Effector memory CD4-positive, alpha-beta T cell (primary cell): ENCODE measurements around the gene TSBP1.
"Not testable (repeated sequence)": the region's sequence is repeated elsewhere in the genome, so short reads cannot be mapped to it uniquely, and the experiment has no call there.

Source experiments
- DNase-seq, 3 donors: peaks; one replicate each; pipeline ENCODE4 v3.0.0-alpha.2; 2020
- H3K27ac ChIP-seq: 2 replicates; pipeline ENCODE4 v1.7.0; 2013; ENCODE audit warnings: mild to moderate bottlenecking, low read length, moderate library complexity; ENCODE audit not compliant: insufficient read depth, poor library complexity, severe bottlenecking
- H3K27me3 ChIP-seq: replicated peaks from 2 replicates; pipeline ENCODE4 v1.7.0; 2013; ENCODE audit warnings: mild to moderate bottlenecking, low read length; ENCODE audit not compliant: insufficient read depth, control insufficient read depth, poor library complexity, severe bottlenecking
- H3K36me3 ChIP-seq: 2 replicates; pipeline ENCODE4 v1.7.0; 2013; ENCODE audit warnings: mild to moderate bottlenecking, low read length, moderate library complexity; ENCODE audit not compliant: control insufficient read depth, insufficient read depth
- H3K4me1 ChIP-seq: 2 replicates; pipeline ENCODE4 v1.7.0; 2013; ENCODE audit warnings: low read length, mild to moderate bottlenecking; ENCODE audit not compliant: control insufficient read depth, insufficient read depth, poor library complexity, severe bottlenecking
- H3K4me3 ChIP-seq: 2 replicates; pipeline ENCODE4 v1.7.0; 2013; ENCODE audit warnings: low read length, low read depth, mild to moderate bottlenecking; ENCODE audit not compliant: insufficient read depth, poor library complexity, severe bottlenecking
- H3K9me3 ChIP-seq: 2 replicates; pipeline ENCODE4 v1.7.0; 2013; ENCODE audit warnings: mild to moderate bottlenecking, low read length, moderate library complexity; ENCODE audit not compliant: control insufficient read depth

Gene TSBP1

DNA sequence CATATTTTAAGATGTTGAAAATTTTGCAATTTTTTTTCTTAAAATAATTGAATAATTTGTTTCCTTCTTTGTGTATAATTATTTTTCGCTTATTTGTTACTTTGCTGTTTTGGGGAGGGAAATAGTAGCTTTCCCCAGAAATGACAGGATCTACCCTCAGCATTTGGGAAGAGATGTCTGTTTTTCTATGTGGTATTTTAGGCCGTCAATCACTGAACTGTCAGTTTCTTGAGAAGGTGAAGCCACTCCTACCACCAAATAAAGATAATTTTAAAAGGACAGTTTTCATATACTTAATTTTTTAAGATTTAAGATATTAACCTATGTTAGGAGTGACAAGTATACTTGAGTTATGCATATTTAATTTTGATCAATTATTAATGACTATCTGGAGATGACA, 31.5 kb downstream of the TSBP1 start:
- DNase-seq, result no peak
- H3K36me3 ChIP-seq, result no peaks in the 10 kb centered on the region
- H3K27me3 ChIP-seq, result no peaks in the 10 kb centered on the region
- no peak overlapping the region for H3K4me3 ChIP-seq
- no peaks in the 10 kb centered on the region for H3K4me1 ChIP-seq
- H3K9me3 ChIP-seq, result no peaks in the 10 kb centered on the region
- no peak overlapping the region for H3K27ac ChIP-seq

DNA sequence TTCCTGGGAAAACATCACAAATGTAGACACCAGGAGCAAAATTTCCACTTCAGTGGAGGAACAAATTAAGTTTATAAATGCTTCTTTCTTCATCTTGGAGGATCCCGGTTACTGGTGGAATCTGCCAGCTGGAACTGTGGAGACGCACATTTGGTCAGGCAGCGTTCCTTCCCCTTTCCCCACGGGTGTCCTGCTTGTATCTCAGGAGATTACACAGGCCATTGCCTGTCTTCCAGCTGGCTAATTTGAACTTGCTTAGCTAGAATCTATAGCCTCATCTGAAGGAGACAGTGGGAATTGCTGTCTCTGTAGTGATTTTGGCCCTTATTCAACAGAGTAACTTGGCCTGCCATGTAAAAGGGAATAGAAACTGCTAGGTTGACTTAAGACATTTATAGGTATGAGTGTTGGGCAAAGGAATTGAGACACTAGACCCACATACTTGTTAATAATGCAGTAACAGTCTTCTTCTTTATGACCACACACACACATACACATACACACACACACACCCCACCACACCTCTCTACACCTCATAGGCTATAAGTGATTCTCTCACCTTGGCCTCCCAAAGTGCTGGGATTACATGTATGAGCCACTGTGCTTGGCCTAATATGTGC, 34.4 kb downstream of the TSBP1 start:
- no peak for DNase-seq
- Histone ChIP-seq H3K9me3 (no peaks in the 10 kb centered on the region), H3K4me1 (no peaks in the 10 kb centered on the region), H3K36me3 (no peaks in the 10 kb centered on the region), H3K27ac (no peak overlapping the region), H3K27me3 (no peaks in the 10 kb centered on the region), H3K4me3 (no peak overlapping the region)

DNA sequence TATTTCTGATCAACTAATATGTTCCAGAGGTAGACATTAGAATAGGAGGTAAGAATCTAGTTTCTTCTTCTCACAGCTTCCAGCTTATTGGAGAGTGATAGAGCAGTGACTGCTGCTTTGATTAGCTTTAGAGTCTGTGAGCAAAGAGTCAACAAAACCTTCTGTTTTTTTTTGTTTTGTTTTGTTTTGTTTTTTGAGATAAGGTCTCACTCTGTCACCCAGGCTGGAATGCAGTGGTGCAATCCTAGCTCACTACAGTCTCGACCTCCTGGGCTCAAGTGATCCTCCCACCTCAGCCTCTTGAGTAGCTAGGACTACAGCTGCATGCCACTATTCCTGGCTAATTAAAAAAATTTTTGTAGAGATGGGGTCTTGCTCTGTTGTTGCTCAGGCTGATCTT, 39.3 kb downstream of the TSBP1 start:
- H3K36me3 ChIP-seq, result no peaks in the 10 kb centered on the region

DNA sequence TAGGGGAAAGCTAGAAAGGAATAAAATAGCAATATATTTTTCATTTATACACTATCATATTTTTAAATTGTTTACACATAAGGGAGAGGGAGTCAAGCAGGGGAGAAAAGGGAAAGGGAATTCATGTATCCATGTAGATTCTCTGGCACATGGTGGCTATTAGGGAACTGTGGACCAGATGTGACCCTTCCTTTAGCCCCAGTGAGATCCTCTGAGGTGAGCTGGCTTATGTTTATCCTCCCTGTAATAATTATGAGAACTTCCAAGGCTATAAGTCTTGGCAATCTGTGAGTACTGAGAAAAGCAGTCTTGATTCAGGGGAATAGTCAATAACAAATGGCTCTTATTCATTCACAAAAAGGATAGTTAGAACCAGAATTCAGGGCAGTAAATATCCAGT, 42.6 kb downstream of the TSBP1 start:
- Histone ChIP-seq H3K4me3 (no peak overlapping the region), H3K4me1 (no peaks in the 10 kb centered on the region), H3K9me3 (no peaks in the 10 kb centered on the region), H3K36me3 (no peaks in the 10 kb centered on the region), H3K27me3 (no peaks in the 10 kb centered on the region), H3K27ac (no peak overlapping the region)
- no peak for DNase-seq

More for the DNA sequence above, 39.3 kb downstream of the TSBP1 start:
- Histone ChIP-seq H3K4me3 (no peak overlapping the region), H3K9me3 (no peaks in the 10 kb centered on the region), H3K27me3 (no peaks in the 10 kb centered on the region), H3K4me1 (no peaks in the 10 kb centered on the region), H3K27ac (no peak overlapping the region)
- no peak for DNase-seq

DNA sequence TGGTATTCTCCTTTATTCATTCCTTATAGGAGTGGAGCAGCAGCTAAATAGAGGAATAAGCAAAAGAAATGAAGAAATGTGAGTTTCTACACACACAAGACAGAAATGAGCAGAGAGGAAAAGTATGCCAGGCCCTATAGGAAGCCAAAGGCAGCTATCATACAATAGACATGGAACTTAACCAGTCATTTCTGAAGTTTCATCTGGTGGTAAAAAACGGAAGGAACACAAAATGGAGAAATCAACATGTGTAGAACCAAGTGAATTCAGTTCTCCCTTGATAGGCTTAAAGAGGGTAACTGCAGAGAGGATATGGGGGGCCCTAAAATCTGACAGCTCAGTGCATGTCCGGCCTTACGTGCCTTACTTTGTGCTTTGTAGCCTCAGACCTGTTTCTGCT, 44.6 kb downstream of the TSBP1 start:
- DNase-seq, result no peak
- Histone ChIP-seq H3K27ac (no peak overlapping the region), H3K36me3 (no peaks in the 10 kb centered on the region), H3K4me1 (no peaks in the 10 kb centered on the region), H3K4me3 (no peak overlapping the region), H3K9me3 (no peaks in the 10 kb centered on the region), H3K27me3 (no peaks in the 10 kb centered on the region)

DNA sequence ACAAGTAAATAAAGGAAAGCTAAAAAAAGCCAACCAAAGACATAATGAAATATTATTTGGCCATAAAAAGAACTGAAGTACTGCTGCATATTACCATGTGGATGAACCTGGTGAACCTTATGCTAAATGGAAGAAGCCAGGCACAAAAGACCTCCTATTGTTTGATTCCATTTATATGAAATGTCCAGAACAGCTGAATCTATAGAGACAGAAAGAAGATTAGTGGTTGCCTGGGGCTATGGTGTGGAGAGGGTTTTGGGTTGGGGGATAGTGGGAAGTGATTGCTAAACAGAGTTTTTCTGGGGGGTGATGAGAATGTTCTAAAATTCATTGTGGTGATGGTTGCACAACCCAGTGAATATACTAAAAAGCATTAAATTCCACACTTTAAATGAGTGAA, 53.2 kb downstream of the TSBP1 start:
- H3K4me3 ChIP-seq, result no peak overlapping the region
- no peak overlapping the region for H3K27ac ChIP-seq
- no peaks in the 10 kb centered on the region for H3K36me3 ChIP-seq
- no peak for DNase-seq
- no peaks in the 10 kb centered on the region for H3K27me3 ChIP-seq
- H3K4me1 ChIP-seq, result no peaks in the 10 kb centered on the region
- H3K9me3 ChIP-seq, result no peaks in the 10 kb centered on the region

DNA sequence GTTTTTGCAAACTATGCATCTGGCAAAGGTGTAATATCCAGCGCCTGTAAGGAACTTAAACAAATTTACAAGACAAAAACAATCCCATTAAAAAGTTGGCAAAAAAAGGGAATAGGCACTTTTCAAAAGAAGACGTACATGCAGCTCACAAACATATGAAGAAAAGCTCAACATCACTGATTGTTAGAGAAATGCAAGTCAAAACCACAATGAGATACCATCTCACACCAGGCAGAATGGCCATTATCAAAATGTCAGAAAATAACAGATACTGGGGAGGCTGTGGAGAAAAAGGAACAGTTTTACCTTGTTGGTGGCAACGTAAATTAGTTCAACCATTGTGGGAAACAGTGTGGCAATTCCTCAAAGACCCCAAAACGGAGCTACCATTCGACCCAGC, 54.2 kb downstream of the TSBP1 start:
- H3K36me3 ChIP-seq, result no peaks in the 10 kb centered on the region
- no peaks in the 10 kb centered on the region for H3K27me3 ChIP-seq
- no peak overlapping the region for H3K4me3 ChIP-seq
- no peak for DNase-seq
- H3K4me1 ChIP-seq, result no peaks in the 10 kb centered on the region
- H3K27ac ChIP-seq, result no peak overlapping the region
- H3K9me3 ChIP-seq, result no peaks in the 10 kb centered on the region

DNA sequence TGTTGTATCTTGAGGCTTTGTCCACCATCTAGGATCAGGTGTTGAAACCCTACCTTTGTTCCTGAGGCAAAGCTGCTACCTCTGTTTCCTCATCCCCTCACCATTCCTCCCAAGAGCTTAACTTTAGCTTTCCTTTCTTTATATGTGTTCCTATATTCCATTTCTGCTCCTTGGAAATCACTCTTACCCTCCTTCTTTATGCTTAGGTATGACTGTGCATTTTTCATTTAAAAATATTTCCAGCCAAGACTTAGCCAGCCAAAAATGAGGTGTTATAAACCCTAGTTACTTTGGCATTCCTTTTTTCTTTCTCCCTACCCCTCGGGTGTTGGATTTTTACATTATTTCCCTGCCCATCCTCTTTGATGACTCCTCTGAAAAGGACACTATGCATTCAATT, 57.7 kb downstream of the TSBP1 start:
- no peak overlapping the region for H3K4me3 ChIP-seq
- H3K36me3 ChIP-seq, result no peaks in the 10 kb centered on the region
- DNase-seq, result no peak
- no peaks in the 10 kb centered on the region for H3K27me3 ChIP-seq
- no peaks in the 10 kb centered on the region for H3K9me3 ChIP-seq
- H3K27ac ChIP-seq, result no peak overlapping the region
- no peaks in the 10 kb centered on the region for H3K4me1 ChIP-seq

DNA sequence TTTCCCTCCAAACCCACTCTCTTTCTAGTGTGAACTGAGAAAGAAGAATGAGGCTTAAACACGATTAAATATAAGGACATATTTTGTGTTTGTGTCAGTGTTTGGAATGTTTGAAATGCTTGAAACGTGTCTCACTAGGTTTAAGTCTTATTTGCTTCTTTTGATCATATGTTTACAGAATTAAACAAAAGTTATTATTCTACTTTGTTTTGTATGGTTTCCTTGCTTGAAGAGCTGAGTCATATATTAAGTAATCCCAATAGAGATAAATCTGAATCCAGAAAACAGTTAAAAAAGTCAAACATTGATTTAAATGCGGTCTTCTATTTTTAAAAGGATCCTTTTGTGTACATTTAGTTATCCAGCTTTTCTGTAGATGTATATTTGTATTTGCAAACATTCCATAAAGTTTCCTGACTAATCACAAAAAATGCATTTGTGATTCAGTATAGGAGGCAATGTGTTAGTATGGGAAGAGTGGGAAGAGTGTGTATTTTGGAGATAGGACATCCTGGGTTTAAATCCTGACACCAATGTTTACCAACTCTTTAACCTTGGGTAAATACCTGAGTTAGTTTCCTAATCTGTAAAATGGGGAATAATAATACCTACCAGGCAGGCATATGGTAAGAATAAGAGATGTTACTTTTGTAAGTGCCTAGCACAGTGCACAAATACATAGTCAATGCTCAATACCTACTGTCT, 72.9 kb downstream of the TSBP1 start:
- Histone ChIP-seq H3K27me3 (peaks cover 3% of the 10 kb centered on the region), H3K27ac (no peak overlapping the region), H3K4me3 (no peak overlapping the region), H3K36me3 (no peaks in the 10 kb centered on the region), H3K4me1 (no peaks in the 10 kb centered on the region), H3K9me3 (no peaks in the 10 kb centered on the region)
- no peak for DNase-seq

DNA sequence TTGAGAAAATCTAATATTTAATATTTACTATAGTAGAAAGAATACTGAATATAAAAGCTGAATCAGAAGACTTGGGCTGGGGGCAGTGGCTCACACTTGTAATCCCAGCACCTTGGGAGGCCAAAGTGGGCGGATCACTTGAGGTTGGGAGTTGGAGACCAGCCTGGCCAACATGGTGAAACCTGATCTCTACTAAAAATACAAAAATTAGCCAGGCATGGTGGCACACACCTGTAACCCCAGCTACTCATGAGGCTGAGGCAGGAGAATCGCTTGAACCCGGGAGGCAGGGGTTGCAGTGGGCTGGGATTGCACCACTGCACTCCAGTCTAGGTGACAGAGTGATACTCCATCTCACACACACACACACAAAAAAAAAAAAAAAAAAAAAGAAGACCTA, 76.7 kb downstream of the TSBP1 start:
- H3K9me3 ChIP-seq, H3K27me3 ChIP-seq, DNase-seq, H3K27ac ChIP-seq, H3K4me3 ChIP-seq, H3K4me1 ChIP-seq, H3K36me3 ChIP-seq: not testable (repeated sequence)
